Stimulated activated CD4-positive, alpha-beta T cell treated with anti-CD3 and anti-CD28 coated beads, Interleukin-12 subunit alpha, Interleukin-12 subunit beta, amount 100 ng/mL, for 4 hours (primary cell): ENCODE measurements around the gene CYB561A3.

ENCODE experiments used
- DNase-seq: peaks from one replicate; pipeline ENCODE4 v3.0.0-alpha.2; 2020

Gene CYB561A3

DNA sequence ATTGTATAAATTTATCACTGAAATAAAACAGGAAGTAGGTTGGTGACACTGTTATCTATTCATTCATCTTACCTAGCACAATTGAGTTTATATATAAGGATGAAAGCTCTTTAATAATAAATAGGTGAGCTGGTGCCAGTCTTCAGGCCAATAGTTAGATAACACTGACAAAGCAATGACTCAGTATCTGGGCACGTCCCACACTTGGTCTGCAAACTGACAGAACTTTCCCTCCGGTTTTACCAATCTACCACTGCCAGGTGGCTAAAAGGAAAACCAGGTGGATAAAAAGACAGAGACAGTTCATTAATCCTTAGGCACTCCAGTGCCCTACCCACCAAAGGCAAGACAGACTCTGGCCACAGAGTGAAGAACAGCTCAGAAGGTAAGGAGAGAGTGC is 46.4 kb downstream of the CYB561A3 start:
- no peak for DNase-seq

DNA sequence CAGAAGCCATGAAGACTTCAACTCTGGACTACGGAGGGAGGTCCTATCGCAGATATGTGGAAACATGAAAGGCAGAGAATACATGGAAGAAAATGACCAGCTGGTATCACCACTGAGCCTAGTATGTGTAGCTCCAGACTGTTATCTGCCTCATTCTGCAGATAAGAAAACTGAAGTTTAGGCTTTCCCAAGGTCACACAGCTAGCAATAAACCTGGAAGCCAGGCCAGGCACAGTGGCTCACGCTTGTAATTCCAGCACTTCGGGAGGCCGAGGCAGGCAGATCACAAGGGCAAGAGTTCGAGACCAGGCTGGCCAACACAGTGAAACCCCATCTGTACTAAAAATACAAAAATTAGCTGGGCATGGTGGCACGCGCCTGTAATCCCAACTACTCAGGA is 50.9 kb downstream of the CYB561A3 start:
- no peak for DNase-seq

DNA sequence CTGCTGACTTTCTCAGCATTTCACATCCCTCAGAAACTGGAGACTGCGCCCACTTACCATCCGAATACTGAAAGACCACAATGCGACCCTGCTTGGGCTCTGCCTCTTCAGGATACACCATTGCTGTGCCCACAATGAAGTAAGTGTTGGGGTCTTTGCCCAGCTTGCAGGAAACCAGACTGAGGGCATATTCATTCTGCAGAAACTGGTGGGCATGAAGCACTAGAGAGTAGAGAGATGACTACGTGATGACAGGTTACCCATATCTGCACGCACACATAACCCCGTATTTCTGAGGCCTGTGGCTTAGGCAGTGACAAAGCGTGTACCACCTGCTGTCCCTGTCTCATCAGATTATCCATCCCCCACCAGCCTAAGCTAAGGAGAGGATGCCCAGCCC is 51.9 kb downstream of the CYB561A3 start:
- DNase-seq: no peak

DNA sequence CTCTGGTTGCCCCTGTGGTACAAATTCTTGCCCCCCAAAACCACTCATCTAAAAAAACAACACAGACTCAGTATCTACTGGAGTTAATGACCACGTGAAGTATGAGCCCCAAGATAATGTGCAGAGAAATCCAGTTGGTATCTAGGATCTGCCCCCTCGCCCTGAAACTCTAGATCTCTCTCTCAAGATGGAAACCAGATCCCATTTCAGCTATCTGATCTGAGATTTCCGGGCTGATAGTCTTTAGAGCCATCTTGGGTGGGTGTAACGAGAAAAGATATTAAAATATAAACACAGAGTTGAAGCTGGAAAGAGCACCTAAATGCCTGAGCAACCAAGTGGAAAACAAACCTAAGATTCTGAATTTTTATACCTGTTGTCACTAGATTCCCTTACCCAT is 52.5 kb downstream of the CYB561A3 start:
- DNase-seq: no peak

DNA sequence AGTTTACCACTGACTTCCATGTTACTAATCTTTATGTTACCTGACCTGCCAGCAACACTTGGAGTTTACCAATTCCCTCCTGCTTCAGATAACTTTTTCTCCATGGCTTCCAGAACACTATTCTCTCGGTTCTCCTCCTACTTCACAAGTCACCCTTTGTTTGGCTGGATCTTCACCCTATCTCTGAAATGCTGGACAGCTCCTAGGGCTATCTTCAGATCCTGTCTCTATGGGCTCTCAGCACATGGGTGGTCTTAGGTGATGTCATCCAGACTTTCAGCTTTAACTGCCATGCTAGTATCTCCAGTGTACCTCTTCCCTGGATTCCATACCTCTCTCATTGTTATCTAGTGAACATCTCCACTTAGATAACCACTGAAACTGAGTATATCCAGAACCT is 54.3 kb downstream of the CYB561A3 start:
- no peak for DNase-seq

DNA sequence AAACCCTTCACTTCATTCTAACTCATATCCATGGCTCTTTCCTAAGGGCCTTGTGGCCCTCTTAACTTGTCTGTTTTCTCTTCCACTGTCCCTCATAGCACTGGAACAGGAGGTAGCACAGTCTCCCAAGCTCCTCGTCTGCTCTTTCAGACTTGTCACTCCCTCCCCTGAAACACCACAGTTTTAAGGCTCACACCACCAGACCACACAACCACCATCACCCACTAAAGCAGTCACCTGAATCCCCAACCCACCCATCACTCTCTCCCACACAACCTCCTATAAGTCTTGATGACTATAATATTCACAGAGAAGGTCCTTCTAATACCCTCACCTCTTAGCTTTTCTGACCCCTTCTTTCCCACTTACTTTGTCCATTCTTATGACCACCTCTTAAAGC is 55.5 kb downstream of the CYB561A3 start:
- DNase-seq: no peak

DNA sequence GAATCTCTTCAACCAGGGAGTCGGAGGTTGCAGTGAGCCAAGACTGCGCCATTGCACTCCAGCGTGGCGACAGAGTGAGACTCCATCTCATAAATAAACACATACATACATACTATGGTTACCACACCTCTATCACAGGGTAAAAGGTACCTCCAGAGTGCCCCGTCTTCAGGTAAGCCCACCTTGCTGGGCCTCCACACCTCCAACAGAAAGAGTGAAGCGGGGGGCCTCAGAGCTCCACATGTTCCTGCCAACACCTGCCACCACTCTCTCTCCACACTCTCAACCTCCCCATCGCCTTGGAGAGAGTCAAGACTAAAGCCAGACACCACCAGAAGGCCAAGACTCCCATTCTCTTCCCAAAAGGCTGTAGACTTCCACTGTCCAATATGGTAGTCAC is 56.3 kb downstream of the CYB561A3 start:
- DNase-seq: no peak

DNA sequence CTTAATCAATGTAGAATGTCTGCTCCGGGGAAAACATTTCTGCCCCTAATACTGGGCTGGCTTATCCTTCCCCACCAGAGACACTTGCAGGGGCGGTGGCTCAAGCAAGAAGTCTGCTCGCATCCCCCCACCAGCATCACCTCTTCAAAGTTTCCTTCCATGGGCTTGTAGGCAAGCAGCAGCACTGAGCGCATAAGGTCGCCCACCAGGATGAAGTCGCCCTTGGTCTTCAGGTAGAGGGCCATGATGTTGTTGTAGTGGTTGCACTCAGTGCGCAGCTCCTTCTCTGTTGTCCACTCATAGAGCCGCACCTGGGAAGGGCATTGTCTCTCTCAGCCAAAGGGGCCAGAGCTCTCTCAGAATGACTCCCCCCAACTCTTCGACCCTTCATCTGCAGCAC is 58.0 kb downstream of the CYB561A3 start:
- no peak for DNase-seq

DNA sequence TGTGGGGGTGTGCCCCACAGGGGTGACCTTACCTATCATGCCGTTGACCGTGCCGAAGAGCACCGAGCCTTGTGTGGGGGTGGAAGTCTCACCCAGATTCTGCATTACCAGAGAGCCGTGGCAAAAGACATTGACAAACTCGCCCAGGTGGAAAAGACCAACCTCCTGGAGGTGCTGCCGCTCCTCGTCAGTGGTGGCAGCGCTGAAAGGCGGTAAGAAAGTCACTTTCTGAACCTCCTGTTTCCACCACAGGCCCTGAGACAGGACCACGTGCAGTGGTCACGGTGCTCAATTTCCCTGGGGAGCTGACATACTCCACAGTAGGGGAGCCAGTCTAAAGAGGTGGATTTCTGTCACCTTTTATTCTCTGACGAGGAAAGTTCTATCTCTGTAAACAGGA is 59.1 kb downstream of the CYB561A3 start:
- DNase-seq: no peak
